Measurements from ENCODE around the gene TPRX2. TPM values are rescaled to one million over a fixed set of nuclear protein-coding genes. Genes with fewer than 3 reads are reported as not detected.

TPRX2 gene
- total and polyA plus RNA-seq, 10 of the 15 experiments (the other 5 are each of a cell fraction or from before 2014, with no cell fraction given): not detected

GRCh38 chr19:47832723-47833122, 26.3 kb upstream of the TPRX2 start:
- DNase-seq (ENCODE audit: low read depth, low spot score) (no peak), ATAC-seq (no peak), FAIRE-seq (no peak)
- in situ Hi-C loops (cut with MboI) (no loop called here), intact Hi-C loops (cut with micrococcal nuclease; ENCODE audit: unreplicated experiment) (no loop called here)
- Histone ChIP-seq H3K36me3 (ENCODE audit: control insufficient read depth in 2 of 2, insufficient read depth in 2 of 2, low read length in 1 of 2) (no peaks in the 10 kb centered on the region), H3K4me3 (no peak overlapping the region), H3K27me3 (replicated peaks in 1 of 2; ENCODE audit: control insufficient read depth in 2 of 2, insufficient read depth in 2 of 2, low read length in 1 of 2) (no peaks in the 10 kb centered on the region), H3K9me3 (replicated peaks; ENCODE audit: control insufficient read depth, insufficient read depth, low read length) (no peaks in the 10 kb centered on the region), H3K4me1 (ENCODE audit: control insufficient read depth, insufficient read depth, low read length) (no peaks in the 10 kb centered on the region), H3K9ac (ENCODE audit: control insufficient read depth, insufficient read depth, low read length) (no peak overlapping the region), H3K4me2 (ENCODE audit: control insufficient read depth, insufficient read depth) (no peak overlapping the region), H2AFZ (ENCODE audit: control insufficient read depth, low read depth, low read length) (no peak overlapping the region), H3K79me2 (ENCODE audit: control insufficient read depth, insufficient read depth, low read length) (no peaks in the 10 kb centered on the region), H4K20me1 (ENCODE audit: control insufficient read depth, insufficient read depth) (no peaks in the 10 kb centered on the region), H3K27ac (ENCODE audit: control insufficient read depth, insufficient read depth) (no peak overlapping the region)
- no TSS peak for BruUV-seq (replicated peaks)
- WGBS (ENCODE audit: insufficient coverage, insufficient replicate concordance, low lambda C conversion rate, missing lambda C conversion rate): 68% methylated on average over 4 of the region's 4 CpGs
- ChIA-PET SMC1A (ENCODE audit: uncharacterized antibody, unreplicated experiment) (no interaction called here), RAD21 (ENCODE audit: unreplicated experiment) (no interaction called here), CTCF (no interaction called here), POLR2A (no interaction called here)
- TF ChIP-seq DPF2 (IDR thresholded peaks at IDR 0.05) (no peak), TCF3 (IDR thresholded peaks at IDR 0.05; ENCODE audit: borderline replicate concordance, insufficient read depth, low read depth, low read length) (no peak), KAT2A (conservative IDR thresholded peaks at IDR 0.05; ENCODE audit: control insufficient read depth, low read depth, low read length) (no peak), HDAC2 (IDR thresholded peaks at IDR 0.05) (no peak), ZSCAN29 (IDR thresholded peaks at IDR 0.05) (no peak), ZNF24 (IDR thresholded peaks at IDR 0.05) (no peak), LARP7 (IDR thresholded peaks at IDR 0.05) (no peak), BMI1 (IDR thresholded peaks at IDR 0.05; ENCODE audit: borderline replicate concordance) (no peak), YY1 (IDR thresholded peaks at IDR 0.05; ENCODE audit: low read depth, low read length) (no peak), EZH2 (IDR thresholded peaks at IDR 0.05; ENCODE audit: borderline replicate concordance, control insufficient read depth, low read depth, low read length) (no peak), GATAD2B (conservative IDR thresholded peaks at IDR 0.05; ENCODE audit: low read depth) (no peak), CBX3 (IDR thresholded peaks at IDR 0.05; ENCODE audit: borderline replicate concordance, low read depth) (no peak)
